ENCODE measurements around the gene HES7.

DNA sequence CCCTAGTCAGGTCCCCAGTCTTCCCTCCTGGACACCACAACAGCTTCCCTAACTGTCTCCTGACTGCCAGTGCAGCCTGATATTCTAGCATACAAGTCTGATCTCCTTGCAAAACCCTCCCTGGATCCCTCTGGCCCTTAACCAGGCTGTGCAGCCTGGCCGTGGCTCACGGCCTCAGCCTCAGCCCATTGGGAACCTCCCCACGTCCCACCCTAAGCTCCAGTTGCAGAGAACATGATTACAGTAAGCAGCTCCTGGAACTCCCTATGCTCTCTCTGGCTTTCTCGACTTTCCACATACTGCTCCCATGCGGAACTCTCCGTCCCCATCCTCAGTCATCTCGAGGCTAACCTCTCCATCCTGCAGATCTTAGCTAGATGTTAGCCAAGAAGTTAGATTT is 49.4 kb downstream of the HES7 start:
- TF ChIP-seq, protein P1, sequence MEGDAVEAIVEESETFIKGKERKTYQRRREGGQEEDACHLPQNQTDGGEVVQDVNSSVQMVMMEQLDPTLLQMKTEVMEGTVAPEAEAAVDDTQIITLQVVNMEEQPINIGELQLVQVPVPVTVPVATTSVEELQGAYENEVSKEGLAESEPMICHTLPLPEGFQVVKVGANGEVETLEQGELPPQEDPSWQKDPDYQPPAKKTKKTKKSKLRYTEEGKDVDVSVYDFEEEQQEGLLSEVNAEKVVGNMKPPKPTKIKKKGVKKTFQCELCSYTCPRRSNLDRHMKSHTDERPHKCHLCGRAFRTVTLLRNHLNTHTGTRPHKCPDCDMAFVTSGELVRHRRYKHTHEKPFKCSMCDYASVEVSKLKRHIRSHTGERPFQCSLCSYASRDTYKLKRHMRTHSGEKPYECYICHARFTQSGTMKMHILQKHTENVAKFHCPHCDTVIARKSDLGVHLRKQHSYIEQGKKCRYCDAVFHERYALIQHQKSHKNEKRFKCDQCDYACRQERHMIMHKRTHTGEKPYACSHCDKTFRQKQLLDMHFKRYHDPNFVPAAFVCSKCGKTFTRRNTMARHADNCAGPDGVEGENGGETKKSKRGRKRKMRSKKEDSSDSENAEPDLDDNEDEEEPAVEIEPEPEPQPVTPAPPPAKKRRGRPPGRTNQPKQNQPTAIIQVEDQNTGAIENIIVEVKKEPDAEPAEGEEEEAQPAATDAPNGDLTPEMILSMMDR (IDR thresholded peaks at IDR 0.05), result no peak
- TF ChIP-seq POLR2A (IDR thresholded peaks at IDR 0.05), result no peak
